Measurements from ENCODE around the gene CALR. TPM values are rescaled to one million over a fixed set of nuclear protein-coding genes. Genes with fewer than 3 reads are reported as not detected.
A peak's percentile ranks its signal among the peaks of the same experiment; 100 is the strongest.

The CALR gene
- total and polyA plus RNA-seq, 9 of the 15 experiments (the other 6 are each of a cell fraction or from before 2014, with no cell fraction given): 126 to 811 (median 642) TPM

DNA sequence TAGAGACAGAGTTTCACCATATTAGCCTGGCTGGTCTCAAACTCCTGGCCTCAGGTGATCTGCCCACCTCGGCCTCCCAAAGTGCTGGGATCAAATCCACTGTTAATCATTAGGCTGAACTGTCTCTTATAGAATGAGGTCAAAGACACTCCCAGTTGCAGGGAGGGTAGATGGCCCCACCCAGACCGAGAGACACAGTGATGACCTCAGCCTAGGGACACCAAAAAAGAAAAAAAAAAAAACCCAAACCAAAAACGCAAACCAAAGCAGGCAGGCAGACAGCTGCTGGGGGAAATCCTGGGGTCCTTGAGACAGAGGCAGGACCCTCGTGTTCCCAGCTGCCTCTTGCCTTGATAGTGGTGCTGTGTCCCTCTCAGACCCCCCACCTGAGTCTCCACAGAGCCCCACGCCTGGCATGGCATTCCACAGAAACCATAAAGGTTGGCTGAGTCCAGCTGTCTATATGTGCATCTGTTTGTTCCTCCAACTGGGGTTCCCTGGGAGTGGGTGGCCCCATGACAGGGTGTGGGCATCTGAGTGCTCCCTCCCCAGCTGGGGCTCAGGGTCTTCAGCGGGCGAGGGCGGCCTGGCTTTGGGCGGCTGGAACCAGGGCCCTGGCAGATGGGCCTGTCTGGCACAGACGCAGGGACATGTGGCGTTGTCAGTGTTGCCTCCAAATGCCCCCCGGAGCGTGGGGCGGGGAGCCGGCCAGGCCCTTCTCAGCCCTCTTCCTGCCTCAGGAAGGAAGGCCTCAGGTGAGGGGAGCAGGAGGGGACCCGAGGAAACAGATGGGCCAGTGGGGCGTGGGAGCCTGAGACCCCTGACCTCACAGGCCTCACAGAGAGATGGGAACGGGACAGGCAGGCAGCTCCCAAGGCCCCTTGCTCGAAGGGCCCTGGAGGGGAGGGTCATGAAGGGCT lies 36.2 kb downstream of the CALR start (continued):
- TF ChIP-seq TSC22D4 (tag; IDR thresholded peaks at IDR 0.05): no peak
- TF ChIP-seq MTA3 (IDR thresholded peaks at IDR 0.05; ENCODE audit: borderline replicate concordance): no peak
- TF ChIP-seq ZFX (CRISPR knock-in tag; IDR thresholded peaks at IDR 0.05): peak; percentile 13; the same call in 1 of the 2 replicates
- TF ChIP-seq, protein P1, sequence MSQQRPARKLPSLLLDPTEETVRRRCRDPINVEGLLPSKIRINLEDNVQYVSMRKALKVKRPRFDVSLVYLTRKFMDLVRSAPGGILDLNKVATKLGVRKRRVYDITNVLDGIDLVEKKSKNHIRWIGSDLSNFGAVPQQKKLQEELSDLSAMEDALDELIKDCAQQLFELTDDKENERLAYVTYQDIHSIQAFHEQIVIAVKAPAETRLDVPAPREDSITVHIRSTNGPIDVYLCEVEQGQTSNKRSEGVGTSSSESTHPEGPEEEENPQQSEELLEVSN (IDR thresholded peaks at IDR 0.05; ENCODE audit: borderline replicate concordance in 1 of 2, extremely low read depth in 1 of 2, insufficient read depth in 1 of 2, insufficient read length in 1 of 2, low read depth in 1 of 2, low read length in 1 of 2, poor library complexity in 1 of 2, severe bottlenecking in 1 of 2): no peak
- TF ChIP-seq, protein P2, sequence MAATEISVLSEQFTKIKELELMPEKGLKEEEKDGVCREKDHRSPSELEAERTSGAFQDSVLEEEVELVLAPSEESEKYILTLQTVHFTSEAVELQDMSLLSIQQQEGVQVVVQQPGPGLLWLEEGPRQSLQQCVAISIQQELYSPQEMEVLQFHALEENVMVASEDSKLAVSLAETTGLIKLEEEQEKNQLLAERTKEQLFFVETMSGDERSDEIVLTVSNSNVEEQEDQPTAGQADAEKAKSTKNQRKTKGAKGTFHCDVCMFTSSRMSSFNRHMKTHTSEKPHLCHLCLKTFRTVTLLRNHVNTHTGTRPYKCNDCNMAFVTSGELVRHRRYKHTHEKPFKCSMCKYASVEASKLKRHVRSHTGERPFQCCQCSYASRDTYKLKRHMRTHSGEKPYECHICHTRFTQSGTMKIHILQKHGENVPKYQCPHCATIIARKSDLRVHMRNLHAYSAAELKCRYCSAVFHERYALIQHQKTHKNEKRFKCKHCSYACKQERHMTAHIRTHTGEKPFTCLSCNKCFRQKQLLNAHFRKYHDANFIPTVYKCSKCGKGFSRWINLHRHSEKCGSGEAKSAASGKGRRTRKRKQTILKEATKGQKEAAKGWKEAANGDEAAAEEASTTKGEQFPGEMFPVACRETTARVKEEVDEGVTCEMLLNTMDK (IDR thresholded peaks at IDR 0.05; ENCODE audit: borderline replicate concordance, insufficient read depth, low read depth, low read length, poor library complexity, severe bottlenecking): no peak
- TF ChIP-seq YBX1 (IDR thresholded peaks at IDR 0.05): no peak
- TF ChIP-seq KDM5B (IDR thresholded peaks at IDR 0.05; ENCODE audit: insufficient replicate concordance, low read depth, low read length): no peak
- no peak for TF ChIP-seq C11orf30 (IDR thresholded peaks at IDR 0.05; ENCODE audit: low read depth)
- TF ChIP-seq SUPT5H (IDR thresholded peaks at IDR 0.05): no peak
- peak; percentile 24; the same call in 1 of the 2 replicates for TF ChIP-seq POLR2G (IDR thresholded peaks at IDR 0.05; ENCODE audit: low read depth, low read length)
- TF ChIP-seq ZKSCAN1 (IDR thresholded peaks at IDR 0.05; ENCODE audit: low read depth, low read length): no peak
- no peak for TF ChIP-seq XRCC3 (IDR thresholded peaks at IDR 0.05)
- TF ChIP-seq MCM3 (IDR thresholded peaks at IDR 0.05): no peak
- no peak for TF ChIP-seq GTF2A2 (tag; IDR thresholded peaks at IDR 0.05)
- TF ChIP-seq, protein P3, sequence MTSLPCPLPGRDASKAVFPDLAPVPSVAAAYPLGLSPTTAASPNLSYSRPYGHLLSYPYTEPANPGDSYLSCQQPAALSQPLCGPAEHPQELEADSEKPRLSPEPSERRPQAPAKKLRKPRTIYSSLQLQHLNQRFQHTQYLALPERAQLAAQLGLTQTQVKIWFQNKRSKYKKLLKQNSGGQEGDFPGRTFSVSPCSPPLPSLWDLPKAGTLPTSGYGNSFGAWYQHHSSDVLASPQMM (CRISPR knock-in tag; IDR thresholded peaks at IDR 0.05): no peak
- TF ChIP-seq U2AF2 (optimal IDR thresholded peaks at IDR 0.05; ENCODE audit: low read depth, low read length): no peak
- no peak for TF ChIP-seq ZFP30 (CRISPR knock-in tag; IDR thresholded peaks at IDR 0.05; ENCODE audit: borderline replicate concordance)
- TF ChIP-seq BRD9 (IDR thresholded peaks at IDR 0.05; ENCODE audit: low read depth, partially characterized antibody): no peak
- 0 out of 2 replicates have a peak, but pooled peaks have one; percentile 29 for TF ChIP-seq JUN (IDR thresholded peaks at IDR 0.05; ENCODE audit: borderline replicate concordance, low read depth, low read length)
- TF ChIP-seq JUN (CRISPR knock-in tag; IDR thresholded peaks at IDR 0.05; ENCODE audit: borderline replicate concordance): no peak
- TF ChIP-seq USF2 (CRISPR knock-in tag; IDR thresholded peaks at IDR 0.05): no peak
- TF ChIP-seq POLR2AphosphoS2 (IDR thresholded peaks at IDR 0.05; ENCODE audit: low read length): no peak
- TF ChIP-seq PCBP1 (IDR thresholded peaks at IDR 0.05; ENCODE audit: low read depth, low read length, poor library complexity, severe bottlenecking): no peak
- no peak for TF ChIP-seq MAFF (IDR thresholded peaks at IDR 0.05; ENCODE audit: low read length)
